Measurements from ENCODE around the gene B4GALNT1. TPM values are rescaled to one million over a fixed set of nuclear protein-coding genes. Genes with fewer than 3 reads are reported as not detected.
A peak's percentile ranks its signal among the peaks of the same experiment; 100 is the strongest.
"Not testable (repeated sequence)": the region's sequence is repeated elsewhere in the genome, so short reads cannot be mapped to it uniquely, and the experiment has no call there.

The B4GALNT1 gene
- total RNA-seq, result 0.48 and 2.2 TPM in 2 replicates

DNA sequence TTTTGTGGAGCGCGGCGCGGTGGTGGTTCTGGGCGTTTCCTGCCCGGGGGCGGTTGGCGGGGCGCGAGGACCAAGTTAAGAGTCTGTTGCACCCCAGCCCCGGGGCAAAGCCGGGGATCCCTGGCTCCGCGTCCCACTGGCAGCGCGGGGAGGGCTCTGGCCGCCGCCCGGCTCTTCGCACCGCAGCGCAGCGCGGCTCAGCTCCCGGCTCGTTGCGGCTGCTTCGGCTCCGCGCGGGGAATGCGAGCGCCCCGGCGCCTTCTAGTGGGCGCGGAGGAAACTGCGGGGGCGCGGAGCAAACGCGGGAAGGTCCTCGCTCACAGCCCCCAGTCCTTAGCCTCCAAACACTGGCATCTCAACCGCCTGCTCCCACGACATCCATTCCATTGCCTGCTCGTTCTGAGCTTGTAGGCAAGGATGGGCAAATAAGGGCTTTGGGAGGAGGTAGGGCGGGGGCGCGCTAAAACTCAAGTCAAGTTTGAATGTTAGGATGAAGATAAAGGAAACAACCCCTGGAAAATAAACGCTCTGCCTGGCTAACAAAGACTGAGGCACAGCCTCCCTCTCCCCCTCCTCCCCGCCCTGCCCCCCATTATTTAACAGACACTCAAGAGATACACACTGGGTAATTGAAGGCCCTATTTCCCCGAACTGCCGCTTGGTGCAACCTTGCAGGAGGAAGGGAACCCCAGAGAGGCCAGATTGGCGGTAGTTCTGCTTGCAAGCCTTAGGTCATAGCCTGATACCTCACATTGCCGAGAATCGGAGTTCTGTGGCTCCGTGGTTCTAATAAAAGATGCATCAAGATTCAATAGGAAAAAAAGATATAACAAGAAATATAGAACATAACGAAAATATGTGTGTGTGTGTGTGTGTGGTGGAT, at the start of gene B4GALNT1:
Gene B4GALNT1 (minus strand): TSS at position 244 of the 883 bp plus-strand sequence. CDS start 1,069 bp downstream, outside the sequence.
- Histone ChIP-seq H3K4me3 (ENCODE audit: low read depth, low read length) (peak within 1 kb of the TSS; percentile 39), H3K27me3 (ENCODE audit: control insufficient read depth, insufficient read depth, low read length) (peaks cover 49% of the 10 kb centered on the region), H3K36me3 (ENCODE audit: control insufficient read depth, insufficient read depth, low read length) (no peaks in the 10 kb centered on the region)
- DNase-seq (ENCODE audit: low read depth), result no peak
- TF ChIP-seq, protein P1, sequence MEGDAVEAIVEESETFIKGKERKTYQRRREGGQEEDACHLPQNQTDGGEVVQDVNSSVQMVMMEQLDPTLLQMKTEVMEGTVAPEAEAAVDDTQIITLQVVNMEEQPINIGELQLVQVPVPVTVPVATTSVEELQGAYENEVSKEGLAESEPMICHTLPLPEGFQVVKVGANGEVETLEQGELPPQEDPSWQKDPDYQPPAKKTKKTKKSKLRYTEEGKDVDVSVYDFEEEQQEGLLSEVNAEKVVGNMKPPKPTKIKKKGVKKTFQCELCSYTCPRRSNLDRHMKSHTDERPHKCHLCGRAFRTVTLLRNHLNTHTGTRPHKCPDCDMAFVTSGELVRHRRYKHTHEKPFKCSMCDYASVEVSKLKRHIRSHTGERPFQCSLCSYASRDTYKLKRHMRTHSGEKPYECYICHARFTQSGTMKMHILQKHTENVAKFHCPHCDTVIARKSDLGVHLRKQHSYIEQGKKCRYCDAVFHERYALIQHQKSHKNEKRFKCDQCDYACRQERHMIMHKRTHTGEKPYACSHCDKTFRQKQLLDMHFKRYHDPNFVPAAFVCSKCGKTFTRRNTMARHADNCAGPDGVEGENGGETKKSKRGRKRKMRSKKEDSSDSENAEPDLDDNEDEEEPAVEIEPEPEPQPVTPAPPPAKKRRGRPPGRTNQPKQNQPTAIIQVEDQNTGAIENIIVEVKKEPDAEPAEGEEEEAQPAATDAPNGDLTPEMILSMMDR (IDR thresholded peaks at IDR 0.05; ENCODE audit: insufficient read depth, low read length, poor library complexity, severe bottlenecking), result peak; percentile 76

DNA sequence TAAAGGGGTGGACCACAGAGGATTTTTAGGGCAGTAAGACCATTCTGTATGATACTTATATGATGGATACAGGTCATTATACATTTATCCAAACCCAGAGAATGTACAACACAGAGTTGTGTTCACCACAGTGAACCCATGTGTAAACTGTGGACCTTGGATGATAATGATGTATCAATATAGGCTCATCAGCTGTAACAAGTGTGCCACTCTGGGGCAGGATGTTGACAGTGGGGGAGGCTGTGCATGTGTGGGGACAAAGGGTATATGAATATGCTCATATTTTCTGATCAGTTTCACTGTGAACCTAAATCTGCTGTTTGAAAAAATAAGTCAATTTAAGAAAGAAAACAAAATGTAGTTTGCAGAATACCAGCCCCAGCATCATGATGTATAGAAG, 46.7 kb upstream of the B4GALNT1 start:
- no peaks in the 10 kb centered on the region for H3K27me3 ChIP-seq (ENCODE audit: control insufficient read depth, insufficient read depth, low read length)
- H3K4me3 ChIP-seq (ENCODE audit: low read depth, low read length), result no peak overlapping the region
- no peak for DNase-seq (ENCODE audit: low read depth)
- H3K36me3 ChIP-seq (ENCODE audit: control insufficient read depth, insufficient read depth, low read length), result no peaks in the 10 kb centered on the region
- TF ChIP-seq, protein P1 (IDR thresholded peaks at IDR 0.05; ENCODE audit: insufficient read depth, low read length, poor library complexity, severe bottlenecking), result no peak

DNA sequence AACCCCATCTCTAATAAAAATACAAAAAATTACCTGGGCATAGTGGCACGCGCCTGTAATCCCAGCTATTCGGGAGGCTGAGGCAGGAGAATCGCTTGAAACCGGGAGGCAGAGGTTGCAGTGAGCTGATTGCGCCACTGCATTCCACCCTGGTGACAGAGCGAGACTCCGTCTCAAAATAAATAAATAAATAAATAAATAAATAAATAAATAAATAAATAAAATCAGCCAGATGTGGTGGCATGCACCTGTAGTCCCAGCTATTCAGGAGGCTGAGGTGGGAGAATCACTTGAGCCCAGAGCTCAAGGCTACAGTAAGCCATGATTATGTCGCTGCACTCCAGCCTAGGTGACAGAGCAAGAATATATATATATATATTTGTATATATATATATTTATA, 44.9 kb upstream of the B4GALNT1 start:
- not testable (repeated sequence) for DNase-seq (ENCODE audit: low read depth); H3K27me3 ChIP-seq (ENCODE audit: control insufficient read depth, insufficient read depth, low read length); H3K4me3 ChIP-seq (ENCODE audit: low read depth, low read length); H3K36me3 ChIP-seq (ENCODE audit: control insufficient read depth, insufficient read depth, low read length)

DNA sequence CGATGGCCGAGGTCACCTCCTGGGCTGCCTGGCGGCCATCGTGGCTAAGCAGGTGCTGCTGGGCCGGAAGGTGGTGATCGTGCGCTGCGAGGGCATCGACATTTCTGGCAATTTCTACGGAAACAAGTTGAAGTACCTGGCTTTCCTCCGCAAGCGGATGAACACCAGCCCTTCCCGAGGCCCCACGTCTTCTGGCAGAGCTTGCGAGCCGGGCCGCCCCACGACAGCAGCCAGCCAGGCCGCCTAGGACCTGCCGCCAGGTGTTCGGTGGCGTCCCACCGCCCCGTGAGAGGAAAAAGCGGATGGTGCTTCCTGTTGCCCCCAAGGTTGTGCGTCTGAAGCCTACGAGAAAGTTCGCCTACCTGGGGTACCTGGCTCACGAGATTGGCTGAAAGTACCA, 41.7 kb upstream of the B4GALNT1 start:
- no peak for DNase-seq (ENCODE audit: low read depth)
- no peaks in the 10 kb centered on the region for H3K27me3 ChIP-seq (ENCODE audit: control insufficient read depth, insufficient read depth, low read length)
- TF ChIP-seq, protein P1 (IDR thresholded peaks at IDR 0.05; ENCODE audit: insufficient read depth, low read length, poor library complexity, severe bottlenecking), result no peak
- H3K36me3 ChIP-seq (ENCODE audit: control insufficient read depth, insufficient read depth, low read length), result no peaks in the 10 kb centered on the region
- H3K4me3 ChIP-seq (ENCODE audit: low read depth, low read length), result no peak overlapping the region

DNA sequence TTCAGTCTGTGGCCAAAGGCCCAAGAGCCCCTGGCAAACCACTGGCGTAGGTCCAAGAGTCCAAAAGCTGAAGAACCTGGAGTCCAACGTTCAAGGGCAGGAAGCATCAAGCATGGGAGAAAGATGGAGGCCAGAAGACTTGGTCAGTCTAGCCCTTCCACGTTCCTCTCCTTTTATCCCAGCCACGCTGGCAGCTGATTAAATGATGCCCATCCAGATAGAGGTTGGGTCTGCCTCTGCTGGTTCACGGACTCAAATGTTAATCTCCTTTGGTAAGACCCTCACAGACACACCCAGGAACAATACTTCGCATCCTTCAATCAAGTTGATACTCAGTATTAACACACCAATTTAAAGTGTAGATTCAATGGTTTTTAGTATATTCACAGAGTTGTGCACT, 39.8 kb upstream of the B4GALNT1 start:
- no peaks in the 10 kb centered on the region for H3K36me3 ChIP-seq (ENCODE audit: control insufficient read depth, insufficient read depth, low read length)
- TF ChIP-seq, protein P1 (IDR thresholded peaks at IDR 0.05; ENCODE audit: insufficient read depth, low read length, poor library complexity, severe bottlenecking), result no peak
- H3K27me3 ChIP-seq (ENCODE audit: control insufficient read depth, insufficient read depth, low read length), result no peaks in the 10 kb centered on the region
- no peak overlapping the region for H3K4me3 ChIP-seq (ENCODE audit: low read depth, low read length)
- DNase-seq (ENCODE audit: low read depth), result no peak

DNA sequence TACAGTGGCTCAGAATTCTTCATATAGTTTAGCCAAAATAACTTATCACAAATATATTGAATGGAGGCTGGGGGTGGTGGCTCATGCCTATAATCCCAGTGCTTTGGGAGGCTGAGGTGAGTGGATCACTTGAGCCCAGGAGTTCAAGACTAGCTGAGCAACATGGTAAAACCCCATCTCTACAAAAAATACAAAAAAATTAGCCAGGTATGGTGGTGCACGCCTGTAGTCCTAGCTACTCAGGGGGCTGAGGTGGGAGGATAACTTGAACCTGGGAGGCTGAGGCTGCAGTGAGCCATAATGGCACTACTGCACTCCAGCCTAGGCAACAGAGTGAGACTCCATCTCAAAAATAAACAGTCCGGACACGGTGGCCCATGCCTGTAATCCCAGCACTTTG, 38.8 kb upstream of the B4GALNT1 start:
- not testable (repeated sequence) for DNase-seq (ENCODE audit: low read depth)

DNA sequence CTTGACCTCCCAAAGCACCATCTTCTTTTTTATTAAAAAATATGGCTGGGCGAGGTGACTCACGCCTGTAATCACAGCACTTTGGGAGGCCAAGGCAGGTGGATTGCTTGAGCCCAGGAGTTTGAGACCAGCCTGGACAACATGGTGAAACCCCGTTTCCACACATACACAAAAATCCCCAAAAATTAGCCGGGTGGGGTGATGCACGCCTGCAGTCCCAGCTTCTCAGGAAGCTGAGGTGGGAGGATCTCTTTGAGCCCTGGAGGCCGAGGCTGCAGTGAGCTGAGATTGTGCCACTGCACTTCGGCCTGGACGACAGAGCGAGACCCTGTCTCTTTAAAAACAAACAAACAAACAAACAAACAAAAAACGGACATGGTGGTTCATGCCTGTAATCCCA, 36.7 kb upstream of the B4GALNT1 start:
- H3K27me3 ChIP-seq (ENCODE audit: control insufficient read depth, insufficient read depth, low read length); H3K36me3 ChIP-seq (ENCODE audit: control insufficient read depth, insufficient read depth, low read length); DNase-seq (ENCODE audit: low read depth); H3K4me3 ChIP-seq (ENCODE audit: low read depth, low read length): not testable (repeated sequence)

More for the DNA sequence above, 38.8 kb upstream of the B4GALNT1 start:
- not testable (repeated sequence) for H3K36me3 ChIP-seq (ENCODE audit: control insufficient read depth, insufficient read depth, low read length); H3K4me3 ChIP-seq (ENCODE audit: low read depth, low read length); H3K27me3 ChIP-seq (ENCODE audit: control insufficient read depth, insufficient read depth, low read length)
